ENCODE results near the gene CREB3. TPM values are rescaled to one million over a fixed set of nuclear protein-coding genes. Genes with fewer than 3 reads are reported as not detected.

The CREB3 gene
- total and polyA plus RNA-seq, 9 of the 15 experiments (the other 6 are each of a cell fraction or from before 2014, with no cell fraction given): 5.7 to 18.3 (median 14.9) TPM

GRCh38 chr9:35686222-35687203 lies 46.0 kb upstream of the CREB3 start:
- Histone ChIP-seq H3K27me3 (ENCODE audit: control insufficient read depth in 2 of 2, insufficient read depth in 2 of 2, low read length in 2 of 2) (no peaks in the 10 kb centered on the region), H3K9ac (ENCODE audit: insufficient read depth in 1 of 2, low read depth in 2 of 2, low read length in 2 of 2) (no peak overlapping the region), H3K4me3 (no peak overlapping the region), H3K79me2 (ENCODE audit: control insufficient read depth, insufficient read depth, low read length) (no peaks in the 10 kb centered on the region), H4K20me1 (replicated peaks; ENCODE audit: control insufficient read depth, insufficient read depth, low read length) (no peaks in the 10 kb centered on the region), H3K27ac (ENCODE audit: extremely low read depth, low read depth, low read length) (no peak overlapping the region), H3K36me3 (ENCODE audit: control insufficient read depth, insufficient read depth, low read length) (peaks cover 7% of the 10 kb centered on the region; the same call in 2 of the 3 replicates), H2AFZ (ENCODE audit: low read depth, low read length) (no peak overlapping the region), H3K4me2 (ENCODE audit: insufficient read depth, low read length) (no peak overlapping the region), H3K9me3 (replicated peaks; ENCODE audit: control insufficient read depth, insufficient read depth, low read depth, low read length) (no peaks in the 10 kb centered on the region), H3K4me1 (replicated peaks in 1 of 2; ENCODE audit: control insufficient read depth in 2 of 2, insufficient read depth in 2 of 2, low read length in 2 of 2) (peaks cover 11 to 23% of the 10 kb centered on the region in 2 experiments; a peak in 4 of 5 replicates), H3K9me1 (ENCODE audit: control insufficient read depth, insufficient read depth, low read length) (no peaks in the 10 kb centered on the region)
- no peak for ATAC-seq
- FAIRE-seq: no peak
- in situ Hi-C loops (cut with MboI): no loop called here
- DNase-seq (ENCODE audit: extremely low read depth in 1 of 4, low spot score in 3 of 4): no peak
- ChIA-PET CTCF (ENCODE audit: low intra/inter-chr PET ratio) (no interaction called here), POLR2A (interaction anchor here (1.0 to 1.3 kb wide), 3 partner anchors 8 to 126 kb away, joined by 3 to 5 read pairs (median 4); partner anchors contain the start of gene SPAG8)
- intact Hi-C loops (cut with micrococcal nuclease): no loop called here
- 70% methylated on average over 11 of the region's 11 CpGs for WGBS (ENCODE audit: insufficient coverage, low coverage, missing lambda C conversion rate)
- no peak for TF ChIP-seq ZNF280B (CRISPR knock-in tag; IDR thresholded peaks at IDR 0.05)
- no peak for TF ChIP-seq DPF2 (IDR thresholded peaks at IDR 0.05)
- no peak for TF ChIP-seq GTF2F1 (IDR thresholded peaks at IDR 0.05; ENCODE audit: low read depth, low read length)
- TF ChIP-seq SRSF7 (optimal IDR thresholded peaks at IDR 0.05; ENCODE audit: low read depth, low read length): no peak
- TF ChIP-seq MTA1 (IDR thresholded peaks at IDR 0.05; ENCODE audit: borderline replicate concordance): no peak
- no peak for TF ChIP-seq PHB2 (IDR thresholded peaks at IDR 0.05; ENCODE audit: low read depth)
- TF ChIP-seq DEAF1 (CRISPR knock-in tag; IDR thresholded peaks at IDR 0.05): no peak
- TF ChIP-seq MCM7 (IDR thresholded peaks at IDR 0.05): no peak
- TF ChIP-seq BMI1 (IDR thresholded peaks at IDR 0.05; ENCODE audit: low read length): no peak
- TF ChIP-seq NFATC3 (IDR thresholded peaks at IDR 0.05): no peak
- no peak for TF ChIP-seq KLF1 (tag; IDR thresholded peaks at IDR 0.05)
- TF ChIP-seq ZBTB7A (IDR thresholded peaks at IDR 0.05; ENCODE audit: borderline replicate concordance, control insufficient read depth, low read depth, low read length): no peak
- no peak for TF ChIP-seq ZNF79 (CRISPR knock-in tag; IDR thresholded peaks at IDR 0.05; ENCODE audit: low read depth)
- no peak for TF ChIP-seq ZKSCAN1 (IDR thresholded peaks at IDR 0.05; ENCODE audit: low read depth, low read length)
- no TSS peak for BruUV-seq (replicated peaks)
